Osteoblast (primary cell): ENCODE results near the gene FAM151B. TPM values are rescaled to one million over a fixed set of nuclear protein-coding genes. Genes with fewer than 3 reads are reported as not detected.
"Not testable (repeated sequence)": the region's sequence is repeated elsewhere in the genome, so short reads cannot be mapped to it uniquely, and the experiment has no call there.

Experiments used
- DNase-seq: peaks from one replicate; pipeline ENCODE4 v3.0.0; 2011; ENCODE audit warnings: low spot score, mixed read lengths; ENCODE audit not compliant: insufficient read length; ENCODE audit errors: missing footprints
- H2AFZ ChIP-seq: 2 replicates; pipeline ENCODE4 v1.6.0; 2011; ENCODE audit warnings: mild to moderate bottlenecking, low read length
- H3K27ac ChIP-seq: 2 replicates; pipeline ENCODE4 v1.5.1; 2011; ENCODE audit warnings: mild to moderate bottlenecking, low read depth, low read length, moderate library complexity
- H3K27me3 ChIP-seq: 2 replicates; pipeline ENCODE4 v1.6.0; 2012; ENCODE audit warnings: mild to moderate bottlenecking, control low read depth, inconsistent platforms, low read length, moderate library complexity; ENCODE audit not compliant: insufficient read depth
- H3K36me3 ChIP-seq: 2 replicates; pipeline ENCODE4 v1.5.1; 2011; ENCODE audit warnings: mild to moderate bottlenecking, low read length, control low read depth, moderate library complexity; ENCODE audit not compliant: insufficient read depth
- H3K4me1 ChIP-seq: 2 replicates; pipeline ENCODE4 v1.5.1; 2011; ENCODE audit warnings: mild to moderate bottlenecking, low read length, control low read depth, moderate library complexity; ENCODE audit not compliant: insufficient read depth
- H3K4me2 ChIP-seq: 2 replicates; pipeline ENCODE4 v1.6.0; 2011; ENCODE audit warnings: mild to moderate bottlenecking, low read length; ENCODE audit not compliant: insufficient read depth
- H3K4me3 ChIP-seq: fragments of 200-600 bp; sonication (generic); 3 replicates; pipeline ENCODE4 v1.5.1; 2012; ENCODE audit warnings: mild to moderate bottlenecking, low read length, inconsistent platforms; ENCODE audit not compliant: insufficient read depth
- H3K79me2 ChIP-seq: 2 replicates; pipeline ENCODE4 v1.6.0; 2012; ENCODE audit warnings: mild to moderate bottlenecking, low read length, control low read depth, inconsistent platforms; ENCODE audit not compliant: insufficient read depth
- H3K9me3 ChIP-seq: 2 replicates; pipeline ENCODE4 v1.5.1; 2011; ENCODE audit warnings: low read depth, low read length, control low read depth
- H4K20me1 ChIP-seq: 2 replicates; pipeline ENCODE4 v1.6.0; 2012; ENCODE audit warnings: mild to moderate bottlenecking, low read length, control low read depth; ENCODE audit not compliant: insufficient read depth
- total RNA-seq: library from RNA; depleted of rRNA; stranded (reverse); fragments of >200 nt; gene quantifications from 2 replicates; pipeline ENCODE4 v1.2.3, GENCODE V29; 2012
- TF ChIP-seq, protein P1 (sequence below): IDR thresholded peaks from 2 replicates; pipeline ENCODE4 v1.5.1; 2011; ENCODE audit warnings: mild to moderate bottlenecking, low read depth, low read length, moderate library complexity; ENCODE audit errors: extremely low read depth

Gene FAM151B
- total RNA-seq, 1 donor = 13.0 TPM

DNA sequence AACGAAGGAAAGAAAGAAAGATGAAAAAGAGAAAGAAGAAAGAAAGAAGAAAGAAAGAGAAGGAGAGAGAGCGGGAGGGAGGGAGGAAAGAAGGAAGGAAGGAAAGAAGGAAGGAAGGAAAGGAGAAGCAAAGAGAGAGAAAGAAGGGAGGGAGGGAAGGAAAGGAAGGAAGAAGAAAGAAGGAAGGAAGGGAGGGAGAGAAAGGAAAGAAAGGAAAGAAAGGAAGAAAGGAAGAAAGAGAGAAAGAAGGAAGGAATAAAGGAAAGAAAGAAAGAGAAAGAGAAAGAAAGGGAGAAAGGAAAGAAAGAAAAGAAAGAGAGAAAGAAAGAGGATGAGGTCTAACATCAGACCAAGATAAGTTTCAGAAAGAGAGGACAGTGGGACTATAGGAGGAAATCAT is 91.2 kb downstream of the FAM151B start:
- Histone ChIP-seq H3K79me2 (no peaks in the 10 kb centered on the region), H2AFZ (no peak overlapping the region)
- TF ChIP-seq, protein P1, sequence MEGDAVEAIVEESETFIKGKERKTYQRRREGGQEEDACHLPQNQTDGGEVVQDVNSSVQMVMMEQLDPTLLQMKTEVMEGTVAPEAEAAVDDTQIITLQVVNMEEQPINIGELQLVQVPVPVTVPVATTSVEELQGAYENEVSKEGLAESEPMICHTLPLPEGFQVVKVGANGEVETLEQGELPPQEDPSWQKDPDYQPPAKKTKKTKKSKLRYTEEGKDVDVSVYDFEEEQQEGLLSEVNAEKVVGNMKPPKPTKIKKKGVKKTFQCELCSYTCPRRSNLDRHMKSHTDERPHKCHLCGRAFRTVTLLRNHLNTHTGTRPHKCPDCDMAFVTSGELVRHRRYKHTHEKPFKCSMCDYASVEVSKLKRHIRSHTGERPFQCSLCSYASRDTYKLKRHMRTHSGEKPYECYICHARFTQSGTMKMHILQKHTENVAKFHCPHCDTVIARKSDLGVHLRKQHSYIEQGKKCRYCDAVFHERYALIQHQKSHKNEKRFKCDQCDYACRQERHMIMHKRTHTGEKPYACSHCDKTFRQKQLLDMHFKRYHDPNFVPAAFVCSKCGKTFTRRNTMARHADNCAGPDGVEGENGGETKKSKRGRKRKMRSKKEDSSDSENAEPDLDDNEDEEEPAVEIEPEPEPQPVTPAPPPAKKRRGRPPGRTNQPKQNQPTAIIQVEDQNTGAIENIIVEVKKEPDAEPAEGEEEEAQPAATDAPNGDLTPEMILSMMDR = no peak

DNA sequence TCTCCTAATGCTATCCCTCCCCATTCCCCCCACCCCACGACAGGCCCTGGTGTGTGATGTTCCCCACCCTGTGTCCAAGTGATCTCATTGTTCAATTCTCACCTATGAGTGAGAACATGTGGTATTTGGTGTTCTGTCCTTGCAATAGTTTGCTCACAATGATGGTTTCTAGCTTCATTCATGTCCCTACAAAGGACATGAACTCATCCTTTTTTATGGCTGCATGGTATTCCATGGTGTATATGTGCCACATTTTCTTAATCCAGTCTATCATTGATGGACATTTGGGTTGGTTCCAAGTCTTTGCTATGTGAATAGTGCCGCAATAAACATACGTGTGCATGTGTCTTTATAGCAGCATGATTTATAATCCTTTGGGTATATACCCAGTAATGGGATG is 92.4 kb downstream of the FAM151B start:
- DNase-seq, H3K9me3 ChIP-seq, H3K4me3 ChIP-seq, H3K79me2 ChIP-seq, H2AFZ ChIP-seq, H3K4me1 ChIP-seq, H4K20me1 ChIP-seq, H3K4me2 ChIP-seq, H3K36me3 ChIP-seq, H3K27ac ChIP-seq: not testable (repeated sequence)
- H3K27me3 ChIP-seq = peaks cover 22% of the 10 kb centered on the region

More for the DNA sequence above, 91.2 kb downstream of the FAM151B start:
- Histone ChIP-seq H3K27ac (no peak overlapping the region), H4K20me1 (no peaks in the 10 kb centered on the region), H3K4me2 (no peak overlapping the region), H3K4me1 (no peaks in the 10 kb centered on the region), H3K4me3 (no peak overlapping the region), H3K9me3 (no peaks in the 10 kb centered on the region), H3K27me3 (peaks cover 29% of the 10 kb centered on the region), H3K36me3 (no peaks in the 10 kb centered on the region)
- no peak for DNase-seq

DNA sequence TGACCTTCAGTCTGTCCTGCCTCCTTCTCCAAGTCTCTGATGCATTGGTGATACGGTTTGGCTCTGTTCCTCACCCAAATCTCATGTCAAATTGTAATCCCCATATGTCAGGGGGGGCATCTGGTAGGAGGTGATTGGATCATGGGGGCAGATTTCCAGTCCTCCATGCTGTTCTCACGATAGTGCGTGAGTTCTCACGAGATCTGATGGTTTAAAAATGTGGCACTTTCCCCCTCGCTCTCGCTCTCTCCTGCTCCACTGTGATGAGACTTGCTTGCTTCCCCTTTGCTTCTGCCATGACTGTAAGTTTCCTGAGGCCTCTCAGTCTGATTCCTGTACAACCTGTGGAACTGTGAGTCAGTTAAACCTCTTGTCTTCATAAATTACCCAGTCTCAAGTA is 96.9 kb downstream of the FAM151B start:
- no peaks in the 10 kb centered on the region for H3K36me3 ChIP-seq

DNA sequence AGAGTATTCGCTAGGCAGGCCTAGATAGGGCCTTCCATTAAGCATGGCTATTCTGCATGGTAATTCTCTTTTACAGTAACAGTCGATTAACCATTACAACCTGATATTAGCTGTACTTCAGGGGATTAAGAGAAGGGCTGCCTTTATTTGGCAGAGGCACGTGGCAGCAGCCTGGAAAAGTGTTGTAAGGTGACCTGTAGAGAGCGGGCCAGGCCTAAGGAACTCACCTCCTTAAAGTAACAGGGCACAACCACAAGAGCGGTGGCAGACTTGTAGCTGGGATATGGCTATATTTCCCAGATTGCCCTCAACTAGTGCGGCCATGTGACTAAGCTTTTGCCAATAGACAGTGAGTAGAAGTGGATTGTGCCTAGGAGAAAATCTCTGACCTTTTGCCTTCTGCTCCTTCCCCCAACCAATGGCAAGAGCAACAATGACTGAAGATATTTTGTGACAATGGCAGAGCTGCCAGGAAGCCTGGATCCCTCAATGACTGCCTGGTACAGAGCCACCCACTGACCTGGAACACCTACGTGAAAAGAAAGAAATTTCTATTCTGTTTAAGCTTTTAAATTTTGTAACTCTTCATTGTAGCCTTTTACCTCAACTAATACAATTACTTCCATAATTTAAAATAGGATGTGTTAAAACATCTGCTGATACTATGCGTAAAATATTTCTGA is 101.1 kb downstream of the FAM151B start:
- no peak overlapping the region for H3K4me3 ChIP-seq

More for the DNA sequence above, 96.9 kb downstream of the FAM151B start:
- no peak for DNase-seq
- Histone ChIP-seq H3K4me1 (no peaks in the 10 kb centered on the region), H3K79me2 (no peaks in the 10 kb centered on the region), H3K4me3 (no peak overlapping the region), H3K9me3 (no peaks in the 10 kb centered on the region), H3K27ac (no peak overlapping the region), H3K27me3 (no peaks in the 10 kb centered on the region), H4K20me1 (no peaks in the 10 kb centered on the region), H2AFZ (no peak overlapping the region), H3K4me2 (no peak overlapping the region)
- TF ChIP-seq, protein P1 = no peak

More for the DNA sequence above, 101.1 kb downstream of the FAM151B start:
- Histone ChIP-seq H3K36me3 (no peaks in the 10 kb centered on the region), H3K27me3 (no peaks in the 10 kb centered on the region), H3K4me1 (peaks cover 20% of the 10 kb centered on the region), H3K79me2 (no peaks in the 10 kb centered on the region), H2AFZ (no peak overlapping the region), H3K27ac (no peak overlapping the region), H3K9me3 (no peaks in the 10 kb centered on the region), H3K4me2 (no peak overlapping the region), H4K20me1 (no peaks in the 10 kb centered on the region)
- DNase-seq = no peak
- TF ChIP-seq, protein P1 = no peak
